ENCODE data around the gene CSMD2. TPM values are rescaled to one million over a fixed set of nuclear protein-coding genes. Genes with fewer than 3 reads are reported as not detected.

CSMD2 gene
- polyA plus RNA-seq, 1 of the 3 experiments (the other 2 are of a cell fraction): not detected

DNA sequence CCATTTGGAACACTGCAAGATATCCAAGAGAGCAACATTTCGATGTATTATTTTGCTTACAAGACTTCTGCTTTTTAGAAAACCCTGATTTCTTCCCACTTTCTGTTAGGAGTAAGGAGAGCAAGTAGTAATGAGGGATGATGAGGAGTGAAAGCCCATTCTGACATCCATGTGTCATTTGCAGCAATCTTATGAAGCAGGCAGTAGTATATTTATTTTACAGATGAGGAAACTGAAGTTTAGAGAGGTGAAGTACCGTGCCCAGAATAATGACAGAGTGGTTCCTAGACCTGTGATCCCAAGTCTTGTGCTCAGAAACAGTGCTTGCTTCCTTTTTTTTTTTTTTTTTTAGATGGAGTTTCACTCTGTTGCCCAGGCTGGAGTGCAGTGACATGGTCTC, 699.7 kb downstream of the CSMD2 start:
- H3K79me2 ChIP-seq (ENCODE audit: insufficient read depth): no peaks in the 10 kb centered on the region
- H3K9me2 ChIP-seq: no peaks in the 10 kb centered on the region
- ChIA-PET CTCF (interaction anchor here (7.9 kb wide), 1 partner anchor 169 kb away, joined by 107 read pairs; no protein-coding TSS in a partner anchor), POLR2A (no interaction called here)
- no peaks in the 10 kb centered on the region for H3K27me3 ChIP-seq (ENCODE audit: insufficient read depth)
- peaks cover 6 to 13% of the 10 kb centered on the region in 2 experiments; a peak in 3 of 4 replicates for H3K4me1 ChIP-seq (ENCODE audit: control insufficient read depth in 1 of 2, insufficient read depth in 2 of 2, low read depth in 1 of 2, low read length in 1 of 2)
- WGBS (ENCODE audit: low lambda C conversion rate): 80% methylated on average over 2 of the region's 2 CpGs
- H3F3A ChIP-seq (replicated peaks; ENCODE audit: insufficient read depth): peaks cover 6% of the 10 kb centered on the region
- no peak for DNase-seq
- no peak overlapping the region for H3K27ac ChIP-seq (ENCODE audit: low read depth in 2 of 2, low read length in 1 of 2)
- H3K4me2 ChIP-seq: no peak overlapping the region
- TF ChIP-seq RAD21 (IDR thresholded peaks at IDR 0.05; ENCODE audit: low read length) (no peak), RCOR1 (IDR thresholded peaks at IDR 0.05; ENCODE audit: low read length) (no peak), MEF2A (IDR thresholded peaks at IDR 0.05; ENCODE audit: borderline replicate concordance, low read depth) (no peak), MXI1 (IDR thresholded peaks at IDR 0.05; ENCODE audit: low read depth, low read length) (no peak), RXRA (IDR thresholded peaks at IDR 0.05; ENCODE audit: borderline replicate concordance, low read depth) (no peak), GATA2 (CRISPR knock-in tag; IDR thresholded peaks at IDR 0.05) (no peak), TAF1 (IDR thresholded peaks at IDR 0.05; ENCODE audit: borderline replicate concordance, low read depth, low read length) (no peak), POLR2AphosphoS5 (IDR thresholded peaks at IDR 0.05; ENCODE audit: low read depth, low read length) (no peak), CHD2 (IDR thresholded peaks at IDR 0.05; ENCODE audit: low read length, partially characterized antibody) (no peak), FOSL2 (IDR thresholded peaks at IDR 0.05; ENCODE audit: borderline replicate concordance, low read depth) (no peak), PBX3 (IDR thresholded peaks at IDR 0.05) (no peak)
- TF ChIP-seq, protein P1, sequence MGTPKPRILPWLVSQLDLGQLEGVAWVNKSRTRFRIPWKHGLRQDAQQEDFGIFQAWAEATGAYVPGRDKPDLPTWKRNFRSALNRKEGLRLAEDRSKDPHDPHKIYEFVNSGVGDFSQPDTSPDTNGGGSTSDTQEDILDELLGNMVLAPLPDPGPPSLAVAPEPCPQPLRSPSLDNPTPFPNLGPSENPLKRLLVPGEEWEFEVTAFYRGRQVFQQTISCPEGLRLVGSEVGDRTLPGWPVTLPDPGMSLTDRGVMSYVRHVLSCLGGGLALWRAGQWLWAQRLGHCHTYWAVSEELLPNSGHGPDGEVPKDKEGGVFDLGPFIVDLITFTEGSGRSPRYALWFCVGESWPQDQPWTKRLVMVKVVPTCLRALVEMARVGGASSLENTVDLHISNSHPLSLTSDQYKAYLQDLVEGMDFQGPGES (IDR thresholded peaks at IDR 0.05; ENCODE audit: low read depth, low read length): no peak
- TF ChIP-seq, protein P2, sequence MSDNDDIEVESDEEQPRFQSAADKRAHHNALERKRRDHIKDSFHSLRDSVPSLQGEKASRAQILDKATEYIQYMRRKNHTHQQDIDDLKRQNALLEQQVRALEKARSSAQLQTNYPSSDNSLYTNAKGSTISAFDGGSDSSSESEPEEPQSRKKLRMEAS (IDR thresholded peaks at IDR 0.05; ENCODE audit: low read depth): no peak
- TF ChIP-seq, protein P3, sequence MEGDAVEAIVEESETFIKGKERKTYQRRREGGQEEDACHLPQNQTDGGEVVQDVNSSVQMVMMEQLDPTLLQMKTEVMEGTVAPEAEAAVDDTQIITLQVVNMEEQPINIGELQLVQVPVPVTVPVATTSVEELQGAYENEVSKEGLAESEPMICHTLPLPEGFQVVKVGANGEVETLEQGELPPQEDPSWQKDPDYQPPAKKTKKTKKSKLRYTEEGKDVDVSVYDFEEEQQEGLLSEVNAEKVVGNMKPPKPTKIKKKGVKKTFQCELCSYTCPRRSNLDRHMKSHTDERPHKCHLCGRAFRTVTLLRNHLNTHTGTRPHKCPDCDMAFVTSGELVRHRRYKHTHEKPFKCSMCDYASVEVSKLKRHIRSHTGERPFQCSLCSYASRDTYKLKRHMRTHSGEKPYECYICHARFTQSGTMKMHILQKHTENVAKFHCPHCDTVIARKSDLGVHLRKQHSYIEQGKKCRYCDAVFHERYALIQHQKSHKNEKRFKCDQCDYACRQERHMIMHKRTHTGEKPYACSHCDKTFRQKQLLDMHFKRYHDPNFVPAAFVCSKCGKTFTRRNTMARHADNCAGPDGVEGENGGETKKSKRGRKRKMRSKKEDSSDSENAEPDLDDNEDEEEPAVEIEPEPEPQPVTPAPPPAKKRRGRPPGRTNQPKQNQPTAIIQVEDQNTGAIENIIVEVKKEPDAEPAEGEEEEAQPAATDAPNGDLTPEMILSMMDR (IDR thresholded peaks at IDR 0.05): no peak
- TF ChIP-seq, protein P4, sequence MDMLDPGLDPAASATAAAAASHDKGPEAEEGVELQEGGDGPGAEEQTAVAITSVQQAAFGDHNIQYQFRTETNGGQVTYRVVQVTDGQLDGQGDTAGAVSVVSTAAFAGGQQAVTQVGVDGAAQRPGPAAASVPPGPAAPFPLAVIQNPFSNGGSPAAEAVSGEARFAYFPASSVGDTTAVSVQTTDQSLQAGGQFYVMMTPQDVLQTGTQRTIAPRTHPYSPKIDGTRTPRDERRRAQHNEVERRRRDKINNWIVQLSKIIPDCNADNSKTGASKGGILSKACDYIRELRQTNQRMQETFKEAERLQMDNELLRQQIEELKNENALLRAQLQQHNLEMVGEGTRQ (IDR thresholded peaks at IDR 0.05; ENCODE audit: borderline replicate concordance, low read depth, low read length): no peak
- TF ChIP-seq, protein P5, sequence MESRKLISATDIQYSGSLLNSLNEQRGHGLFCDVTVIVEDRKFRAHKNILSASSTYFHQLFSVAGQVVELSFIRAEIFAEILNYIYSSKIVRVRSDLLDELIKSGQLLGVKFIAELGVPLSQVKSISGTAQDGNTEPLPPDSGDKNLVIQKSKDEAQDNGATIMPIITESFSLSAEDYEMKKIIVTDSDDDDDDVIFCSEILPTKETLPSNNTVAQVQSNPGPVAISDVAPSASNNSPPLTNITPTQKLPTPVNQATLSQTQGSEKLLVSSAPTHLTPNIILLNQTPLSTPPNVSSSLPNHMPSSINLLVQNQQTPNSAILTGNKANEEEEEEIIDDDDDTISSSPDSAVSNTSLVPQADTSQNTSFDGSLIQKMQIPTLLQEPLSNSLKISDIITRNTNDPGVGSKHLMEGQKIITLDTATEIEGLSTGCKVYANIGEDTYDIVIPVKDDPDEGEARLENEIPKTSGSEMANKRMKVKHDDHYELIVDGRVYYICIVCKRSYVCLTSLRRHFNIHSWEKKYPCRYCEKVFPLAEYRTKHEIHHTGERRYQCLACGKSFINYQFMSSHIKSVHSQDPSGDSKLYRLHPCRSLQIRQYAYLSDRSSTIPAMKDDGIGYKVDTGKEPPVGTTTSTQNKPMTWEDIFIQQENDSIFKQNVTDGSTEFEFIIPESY (IDR thresholded peaks at IDR 0.05; ENCODE audit: borderline replicate concordance, low read depth): no peak
- no peaks in the 10 kb centered on the region for H3K36me3 ChIP-seq (replicated peaks in 1 of 2; ENCODE audit: control insufficient read depth in 1 of 2, insufficient read depth in 2 of 2, low read length in 1 of 2)
- no peak overlapping the region for H2AFZ ChIP-seq (ENCODE audit: low read depth)
- H4K20me1 ChIP-seq (ENCODE audit: insufficient read depth): no peaks in the 10 kb centered on the region
- H3K9ac ChIP-seq: no peak overlapping the region
- H3K9me3 ChIP-seq: no peaks in the 10 kb centered on the region
- H3K4me3 ChIP-seq (ENCODE audit: low read depth in 2 of 2, low read length in 1 of 2): no peak overlapping the region
